GM12878 (cell line): ENCODE measurements around the gene SCGB2B2. TPM values are rescaled to one million over a fixed set of nuclear protein-coding genes. Genes with fewer than 3 reads are reported as not detected.
A peak's percentile ranks its signal among the peaks of the same experiment; 100 is the strongest.

Source experiments
- CREB1 ChIP-seq: IDR thresholded peaks from 2 replicates; pipeline ENCODE4 v1.6.1; 2012; ENCODE audit warnings: low read depth, mild to moderate bottlenecking, inconsistent platforms
- ESRRA ChIP-seq: IDR thresholded peaks from 2 replicates; pipeline ENCODE4 v1.6.1; 2012; ENCODE audit warnings: mild to moderate bottlenecking, low read length, improper control_type of control experiment
- EZH2 ChIP-seq: IDR thresholded peaks from 2 replicates; pipeline ENCODE4 v1.6.1; 2012; ENCODE audit warnings: low read depth, mild to moderate bottlenecking, control low read depth, inconsistent platforms, low read length, borderline replicate concordance; ENCODE audit not compliant: control insufficient read depth
- GABPA ChIP-seq: IDR thresholded peaks from 2 replicates; pipeline ENCODE4 v1.6.1; 2014; ENCODE audit warnings: antibody characterized with exemption, low read depth, mild to moderate bottlenecking, inconsistent platforms
- HDAC6 ChIP-seq: fragments of 200-600 bp; sonication (generic); IDR thresholded peaks from one replicate; pipeline ENCODE4 v1.8.0; 2017; ENCODE audit warnings: antibody characterized with exemption; ENCODE audit not compliant: unreplicated experiment
- KLF5 ChIP-seq: fragments of 450-650 bp; IDR thresholded peaks from 2 replicates; pipeline ENCODE4 v1.6.1; 2014; ENCODE audit warnings: mild to moderate bottlenecking; ENCODE audit not compliant: partially characterized antibody
- POU2F2 ChIP-seq: IDR thresholded peaks from 3 replicates; pipeline ENCODE4 v1.6.1; 2011; ENCODE audit warnings: low read depth, mild to moderate bottlenecking, low read length, borderline replicate concordance
- SIN3A ChIP-seq: IDR thresholded peaks from 2 replicates; pipeline ENCODE4 v1.6.1; 2012; ENCODE audit warnings: low read depth, low read length, improper control_type of control experiment
- SUZ12 ChIP-seq: fragments of 200-600 bp; sonication (generic); IDR thresholded peaks from one replicate; pipeline ENCODE4 v1.6.1; 2018; ENCODE audit warnings: antibody characterized with exemption, mild to moderate bottlenecking; ENCODE audit not compliant: unreplicated experiment
- WRNIP1 ChIP-seq: IDR thresholded peaks from 2 replicates; pipeline ENCODE4 v1.6.1; 2011; ENCODE audit warnings: low read depth, low read length, improper control_type of control experiment, borderline replicate concordance
- polyA plus RNA-seq, 11 experiments: library from polyadenylated mRNA; depleted of rRNA in 4 of 11; unstranded in 6 of 11; stranded (reverse) in 5 of 11; fragments of >200 nt; fragmentation: Nextera tagmentation in 4 of 11; fragmentation: Illumina TruSeq in 1 of 11; extraction: Ambion mirVana in 4 of 11; extraction: Trizol in 1 of 11; gene quantifications; 1 replicate in 1 of 11; 2 replicates in 10 of 11; pipeline versions ENCODE4 v1.2.1 to v1.2.3, GENCODE V29; 2011 to 2016; ENCODE audit warnings: inconsistent platforms in 2 of 11, missing spikeins in 2 of 11, low read depth in 1 of 11
- total RNA-seq, 4 experiments: library from RNA; depleted of rRNA in 3 of 4; stranded (reverse); fragments of >200 nt in 3 of 4; fragmentation: Illumina TruSeq in 1 of 4; extraction: Trizol in 1 of 4; gene quantifications; 2 replicates each; pipeline versions ENCODE4 v1.2.1 to v1.2.3, GENCODE V29; 2013 to 2021
- TF ChIP-seq, protein P1 (sequence below): fragments of 450-650 bp; IDR thresholded peaks from 2 replicates; pipeline ENCODE4 v1.6.1; 2018; ENCODE audit warnings: borderline replicate concordance, mild to moderate bottlenecking; ENCODE audit not compliant: partially characterized antibody
- TF ChIP-seq, protein P2 (sequence below): fragments of 450-650 bp; IDR thresholded peaks from 2 replicates; pipeline ENCODE4 v1.6.1; 2017; ENCODE audit warnings: mild to moderate bottlenecking
- TF ChIP-seq, protein P3 (sequence below): IDR thresholded peaks from 2 replicates; pipeline ENCODE4 v1.6.1; 2012; ENCODE audit warnings: mild to moderate bottlenecking, low read depth, low read length
- TF ChIP-seq, protein P4 (sequence below): fragments of 150-350 bp; IDR thresholded peaks from 2 replicates; pipeline ENCODE4 v1.6.1; 2016; ENCODE audit warnings: low read depth, low read length

SCGB2B2 gene
- total and polyA plus RNA-seq, 10 of the 15 experiments (the other 5 are each of a cell fraction or from before 2014, with no cell fraction given), result 0.06 to 0.35 (median 0.21) TPM; not detected in 6

- TF ChIP-seq WRNIP1 (no peak), CREB1 (peak; percentile 85), POU2F2 (peak; percentile 57; the same call in 2 of the 3 replicates), EZH2 (no peak), GABPA (peak; percentile 28; the same call in 1 of the 2 replicates), KLF5 (peak; percentile 20), SUZ12 (no peak), HDAC6 (peak; percentile 44), SIN3A (no peak), ESRRA (no peak)
- TF ChIP-seq, protein P1, sequence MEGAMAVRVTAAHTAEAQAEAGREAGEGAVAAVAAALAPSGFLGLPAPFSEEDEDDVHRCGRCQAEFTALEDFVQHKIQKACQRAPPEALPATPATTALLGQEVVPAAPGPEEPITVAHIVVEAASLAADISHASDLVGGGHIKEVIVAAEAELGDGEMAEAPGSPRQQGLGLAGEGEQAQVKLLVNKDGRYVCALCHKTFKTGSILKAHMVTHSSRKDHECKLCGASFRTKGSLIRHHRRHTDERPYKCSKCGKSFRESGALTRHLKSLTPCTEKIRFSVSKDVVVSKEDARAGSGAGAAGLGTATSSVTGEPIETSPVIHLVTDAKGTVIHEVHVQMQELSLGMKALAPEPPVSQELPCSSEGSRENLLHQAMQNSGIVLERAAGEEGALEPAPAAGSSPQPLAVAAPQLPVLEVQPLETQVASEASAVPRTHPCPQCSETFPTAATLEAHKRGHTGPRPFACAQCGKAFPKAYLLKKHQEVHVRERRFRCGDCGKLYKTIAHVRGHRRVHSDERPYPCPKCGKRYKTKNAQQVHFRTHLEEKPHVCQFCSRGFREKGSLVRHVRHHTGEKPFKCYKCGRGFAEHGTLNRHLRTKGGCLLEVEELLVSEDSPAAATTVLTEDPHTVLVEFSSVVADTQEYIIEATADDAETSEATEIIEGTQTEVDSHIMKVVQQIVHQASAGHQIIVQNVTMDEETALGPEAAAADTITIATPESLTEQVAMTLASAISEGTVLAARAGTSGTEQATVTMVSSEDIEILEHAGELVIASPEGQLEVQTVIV, result no peak
- TF ChIP-seq, protein P2, sequence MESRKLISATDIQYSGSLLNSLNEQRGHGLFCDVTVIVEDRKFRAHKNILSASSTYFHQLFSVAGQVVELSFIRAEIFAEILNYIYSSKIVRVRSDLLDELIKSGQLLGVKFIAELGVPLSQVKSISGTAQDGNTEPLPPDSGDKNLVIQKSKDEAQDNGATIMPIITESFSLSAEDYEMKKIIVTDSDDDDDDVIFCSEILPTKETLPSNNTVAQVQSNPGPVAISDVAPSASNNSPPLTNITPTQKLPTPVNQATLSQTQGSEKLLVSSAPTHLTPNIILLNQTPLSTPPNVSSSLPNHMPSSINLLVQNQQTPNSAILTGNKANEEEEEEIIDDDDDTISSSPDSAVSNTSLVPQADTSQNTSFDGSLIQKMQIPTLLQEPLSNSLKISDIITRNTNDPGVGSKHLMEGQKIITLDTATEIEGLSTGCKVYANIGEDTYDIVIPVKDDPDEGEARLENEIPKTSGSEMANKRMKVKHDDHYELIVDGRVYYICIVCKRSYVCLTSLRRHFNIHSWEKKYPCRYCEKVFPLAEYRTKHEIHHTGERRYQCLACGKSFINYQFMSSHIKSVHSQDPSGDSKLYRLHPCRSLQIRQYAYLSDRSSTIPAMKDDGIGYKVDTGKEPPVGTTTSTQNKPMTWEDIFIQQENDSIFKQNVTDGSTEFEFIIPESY, result no peak
- TF ChIP-seq, protein P3, sequence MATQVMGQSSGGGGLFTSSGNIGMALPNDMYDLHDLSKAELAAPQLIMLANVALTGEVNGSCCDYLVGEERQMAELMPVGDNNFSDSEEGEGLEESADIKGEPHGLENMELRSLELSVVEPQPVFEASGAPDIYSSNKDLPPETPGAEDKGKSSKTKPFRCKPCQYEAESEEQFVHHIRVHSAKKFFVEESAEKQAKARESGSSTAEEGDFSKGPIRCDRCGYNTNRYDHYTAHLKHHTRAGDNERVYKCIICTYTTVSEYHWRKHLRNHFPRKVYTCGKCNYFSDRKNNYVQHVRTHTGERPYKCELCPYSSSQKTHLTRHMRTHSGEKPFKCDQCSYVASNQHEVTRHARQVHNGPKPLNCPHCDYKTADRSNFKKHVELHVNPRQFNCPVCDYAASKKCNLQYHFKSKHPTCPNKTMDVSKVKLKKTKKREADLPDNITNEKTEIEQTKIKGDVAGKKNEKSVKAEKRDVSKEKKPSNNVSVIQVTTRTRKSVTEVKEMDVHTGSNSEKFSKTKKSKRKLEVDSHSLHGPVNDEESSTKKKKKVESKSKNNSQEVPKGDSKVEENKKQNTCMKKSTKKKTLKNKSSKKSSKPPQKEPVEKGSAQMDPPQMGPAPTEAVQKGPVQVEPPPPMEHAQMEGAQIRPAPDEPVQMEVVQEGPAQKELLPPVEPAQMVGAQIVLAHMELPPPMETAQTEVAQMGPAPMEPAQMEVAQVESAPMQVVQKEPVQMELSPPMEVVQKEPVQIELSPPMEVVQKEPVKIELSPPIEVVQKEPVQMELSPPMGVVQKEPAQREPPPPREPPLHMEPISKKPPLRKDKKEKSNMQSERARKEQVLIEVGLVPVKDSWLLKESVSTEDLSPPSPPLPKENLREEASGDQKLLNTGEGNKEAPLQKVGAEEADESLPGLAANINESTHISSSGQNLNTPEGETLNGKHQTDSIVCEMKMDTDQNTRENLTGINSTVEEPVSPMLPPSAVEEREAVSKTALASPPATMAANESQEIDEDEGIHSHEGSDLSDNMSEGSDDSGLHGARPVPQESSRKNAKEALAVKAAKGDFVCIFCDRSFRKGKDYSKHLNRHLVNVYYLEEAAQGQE, result no peak
- TF ChIP-seq, protein P4, sequence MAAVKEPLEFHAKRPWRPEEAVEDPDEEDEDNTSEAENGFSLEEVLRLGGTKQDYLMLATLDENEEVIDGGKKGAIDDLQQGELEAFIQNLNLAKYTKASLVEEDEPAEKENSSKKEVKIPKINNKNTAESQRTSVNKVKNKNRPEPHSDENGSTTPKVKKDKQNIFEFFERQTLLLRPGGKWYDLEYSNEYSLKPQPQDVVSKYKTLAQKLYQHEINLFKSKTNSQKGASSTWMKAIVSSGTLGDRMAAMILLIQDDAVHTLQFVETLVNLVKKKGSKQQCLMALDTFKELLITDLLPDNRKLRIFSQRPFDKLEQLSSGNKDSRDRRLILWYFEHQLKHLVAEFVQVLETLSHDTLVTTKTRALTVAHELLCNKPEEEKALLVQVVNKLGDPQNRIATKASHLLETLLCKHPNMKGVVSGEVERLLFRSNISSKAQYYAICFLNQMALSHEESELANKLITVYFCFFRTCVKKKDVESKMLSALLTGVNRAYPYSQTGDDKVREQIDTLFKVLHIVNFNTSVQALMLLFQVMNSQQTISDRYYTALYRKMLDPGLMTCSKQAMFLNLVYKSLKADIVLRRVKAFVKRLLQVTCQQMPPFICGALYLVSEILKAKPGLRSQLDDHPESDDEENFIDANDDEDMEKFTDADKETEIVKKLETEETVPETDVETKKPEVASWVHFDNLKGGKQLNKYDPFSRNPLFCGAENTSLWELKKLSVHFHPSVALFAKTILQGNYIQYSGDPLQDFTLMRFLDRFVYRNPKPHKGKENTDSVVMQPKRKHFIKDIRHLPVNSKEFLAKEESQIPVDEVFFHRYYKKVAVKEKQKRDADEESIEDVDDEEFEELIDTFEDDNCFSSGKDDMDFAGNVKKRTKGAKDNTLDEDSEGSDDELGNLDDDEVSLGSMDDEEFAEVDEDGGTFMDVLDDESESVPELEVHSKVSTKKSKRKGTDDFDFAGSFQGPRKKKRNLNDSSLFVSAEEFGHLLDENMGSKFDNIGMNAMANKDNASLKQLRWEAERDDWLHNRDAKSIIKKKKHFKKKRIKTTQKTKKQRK, result no peak
Observed at GRCh38 chr19:34677386-34678084, 576 bp upstream of the SCGB2B2 start, which contains the start of gene ZNF302 (continued).
